Skeletal muscle satellite cell (primary cell): ENCODE data around the gene HHAT.

Experiments
- H3K27me3 ChIP-seq: 2 replicates; pipeline ENCODE4 v1.7.0; 2013; ENCODE audit warnings: low read length; ENCODE audit not compliant: control insufficient read depth, insufficient read depth
- H3K36me3 ChIP-seq: 2 replicates; pipeline ENCODE4 v1.7.0; 2013; ENCODE audit warnings: mild to moderate bottlenecking, control low read depth, low read length; ENCODE audit not compliant: insufficient read depth
- H3K4me1 ChIP-seq: 2 replicates; pipeline ENCODE4 v1.7.0; 2013; ENCODE audit warnings: low read length; ENCODE audit not compliant: control insufficient read depth, insufficient read depth
- H3K4me2 ChIP-seq: 2 replicates; pipeline ENCODE4 v1.7.0; 2013; ENCODE audit warnings: mild to moderate bottlenecking, low read length
- H3K4me3 ChIP-seq: 2 replicates; pipeline ENCODE4 v1.7.0; 2013; ENCODE audit warnings: low read length
- H3K9ac ChIP-seq: 2 replicates; pipeline ENCODE4 v1.7.0; 2013; ENCODE audit warnings: mild to moderate bottlenecking, low read depth, low read length, moderate library complexity
- H3K9me3 ChIP-seq: replicated peaks from 2 replicates; pipeline ENCODE4 v1.7.0; 2013; ENCODE audit warnings: mild to moderate bottlenecking, control low read depth, low read length

The HHAT gene

GRCh38 chr1:210685295-210685650, 356.6 kb downstream of the HHAT start:
- Histone ChIP-seq H3K4me3 (no peak overlapping the region), H3K9me3 (no peaks in the 10 kb centered on the region), H3K36me3 (no peaks in the 10 kb centered on the region), H3K27me3 (no peaks in the 10 kb centered on the region), H3K4me1 (peaks cover 7% of the 10 kb centered on the region), H3K4me2 (no peak overlapping the region), H3K9ac (no peak overlapping the region)

- H3K4me3 ChIP-seq, result no peak overlapping the region
- H3K9ac ChIP-seq, result no peak overlapping the region
- no peak overlapping the region for H3K4me2 ChIP-seq
- H3K9me3 ChIP-seq, result no peaks in the 10 kb centered on the region
- H3K36me3 ChIP-seq, result no peaks in the 10 kb centered on the region
- H3K27me3 ChIP-seq, result no peaks in the 10 kb centered on the region
- H3K4me1 ChIP-seq, result peaks cover 7% of the 10 kb centered on the region
Measured at GRCh38 chr1:210686841-210687240, 358.1 kb downstream of the HHAT start.

DNA sequence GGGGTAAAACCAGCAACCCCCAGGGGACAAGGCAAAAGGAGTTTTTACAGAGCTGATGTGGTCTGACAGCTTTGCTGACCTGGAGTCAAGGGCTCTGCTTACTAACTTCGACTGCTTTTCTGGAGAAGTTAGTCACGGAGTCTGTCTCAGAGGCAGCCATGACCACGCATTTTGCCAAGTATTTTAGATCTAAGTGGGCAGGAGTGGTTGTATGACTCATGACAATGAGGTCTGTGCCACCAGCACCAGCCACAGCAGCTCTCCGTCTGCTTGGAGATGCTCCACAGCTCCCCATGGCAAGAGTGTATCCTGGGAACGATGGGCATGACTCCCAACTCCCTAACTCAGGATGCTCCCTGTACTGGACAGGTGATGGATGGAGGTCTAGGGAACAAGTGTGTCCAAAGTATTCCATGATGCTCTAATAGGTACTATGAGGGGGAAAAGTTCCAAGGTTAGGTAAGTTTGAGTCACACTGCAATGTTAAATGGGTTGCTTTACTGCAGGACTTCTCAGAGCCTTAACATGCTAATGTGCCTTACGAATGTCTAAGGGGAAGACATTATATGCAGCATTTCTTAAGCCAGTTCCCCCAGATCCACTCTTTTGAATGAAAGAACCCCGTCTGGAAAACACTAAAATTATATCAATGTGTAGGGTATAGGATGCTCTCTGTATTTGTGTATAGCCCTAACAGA, 359.0 kb downstream of the HHAT start:
- Histone ChIP-seq H3K36me3 (no peaks in the 10 kb centered on the region), H3K9me3 (no peaks in the 10 kb centered on the region), H3K4me3 (no peak overlapping the region), H3K4me2 (no peak overlapping the region), H3K9ac (no peak overlapping the region), H3K4me1 (peaks cover 7% of the 10 kb centered on the region), H3K27me3 (no peaks in the 10 kb centered on the region)

- Histone ChIP-seq H3K27me3 (no peaks in the 10 kb centered on the region), H3K36me3 (no peaks in the 10 kb centered on the region), H3K4me3 (no peak overlapping the region)
Measured at GRCh38 chr1:210688512-210689234, 360.0 kb downstream of the HHAT start.

GRCh38 chr1:210689826-210690225, 361.1 kb downstream of the HHAT start:
- H3K9me3 ChIP-seq, result no peaks in the 10 kb centered on the region
- H3K4me2 ChIP-seq, result no peak overlapping the region
- no peak overlapping the region for H3K4me3 ChIP-seq

More at GRCh38 chr1:210688512-210689234, 360.0 kb downstream of the HHAT start:
- H3K9me3 ChIP-seq, result no peaks in the 10 kb centered on the region
- no peak overlapping the region for H3K4me2 ChIP-seq
- peaks cover 7% of the 10 kb centered on the region for H3K4me1 ChIP-seq
- H3K9ac ChIP-seq, result no peak overlapping the region

DNA sequence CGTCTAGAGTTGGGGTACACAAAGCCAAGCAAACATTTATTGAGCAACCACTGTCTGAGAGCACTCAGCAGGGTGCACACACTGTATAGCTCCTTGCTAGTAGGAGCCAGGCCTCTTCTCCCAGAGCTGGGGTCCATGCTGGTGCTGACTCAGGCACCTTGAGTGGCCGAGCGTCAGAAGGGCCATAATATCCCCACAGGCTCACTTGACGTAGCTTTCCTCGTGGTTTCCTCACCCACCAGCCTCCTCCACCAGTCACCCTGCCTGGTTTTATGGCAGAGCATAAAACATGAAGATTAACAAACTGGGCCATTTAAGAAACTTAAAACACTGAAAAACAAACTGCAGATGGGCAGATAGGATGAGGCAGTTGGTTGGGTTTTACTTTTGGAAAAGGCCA, 361.5 kb downstream of the HHAT start:
- Histone ChIP-seq H3K9me3 (no peaks in the 10 kb centered on the region), H3K4me1 (peaks cover 7% of the 10 kb centered on the region), H3K36me3 (no peaks in the 10 kb centered on the region), H3K4me2 (no peak overlapping the region), H3K9ac (no peak overlapping the region), H3K4me3 (no peak overlapping the region), H3K27me3 (no peaks in the 10 kb centered on the region)

More at GRCh38 chr1:210689826-210690225, 361.1 kb downstream of the HHAT start:
- Histone ChIP-seq H3K27me3 (no peaks in the 10 kb centered on the region), H3K4me1 (peaks cover 7% of the 10 kb centered on the region), H3K36me3 (no peaks in the 10 kb centered on the region), H3K9ac (no peak overlapping the region)

DNA sequence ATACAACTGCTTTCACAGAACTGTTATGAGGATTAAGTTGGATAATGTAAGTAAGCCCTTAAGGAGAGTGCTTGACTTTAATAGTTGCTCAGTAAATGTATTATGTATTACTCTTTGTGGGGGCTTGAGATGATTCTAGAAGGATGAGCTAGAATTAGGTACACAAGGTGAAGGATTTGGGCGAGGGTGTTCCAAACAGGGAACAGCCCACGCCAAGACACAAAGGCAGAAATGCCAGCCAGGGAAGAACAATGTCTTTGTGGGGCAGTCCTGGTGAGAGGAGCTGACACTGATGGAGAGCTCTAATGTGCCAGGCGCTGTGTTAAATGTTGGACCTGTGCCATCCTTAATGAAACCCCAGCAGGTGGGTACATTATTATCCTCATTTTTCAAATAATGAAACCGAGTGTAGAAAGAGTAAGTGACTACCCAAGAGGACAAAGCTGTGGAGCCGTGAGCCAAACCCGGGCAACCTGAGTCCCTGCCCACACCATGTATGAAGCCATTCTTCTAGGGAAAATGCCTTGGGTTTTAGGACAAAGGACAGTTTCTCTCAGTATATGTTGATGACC, 362.4 kb downstream of the HHAT start:
- H3K9me3 ChIP-seq, result no peaks in the 10 kb centered on the region
- no peak overlapping the region for H3K4me3 ChIP-seq
- peaks cover 7% of the 10 kb centered on the region for H3K4me1 ChIP-seq
- no peaks in the 10 kb centered on the region for H3K36me3 ChIP-seq
- no peak overlapping the region for H3K9ac ChIP-seq
- no peaks in the 10 kb centered on the region for H3K27me3 ChIP-seq
- H3K4me2 ChIP-seq, result no peak overlapping the region

- Histone ChIP-seq H3K4me2 (no peak overlapping the region), H3K27me3 (no peaks in the 10 kb centered on the region), H3K4me1 (no peaks in the 10 kb centered on the region), H3K9me3 (no peaks in the 10 kb centered on the region), H3K4me3 (no peak overlapping the region), H3K36me3 (no peaks in the 10 kb centered on the region), H3K9ac (no peak overlapping the region)
Measured at GRCh38 chr1:210692796-210693195, 364.1 kb downstream of the HHAT start.

GRCh38 chr1:210695026-210695425, 366.3 kb downstream of the HHAT start:
- no peaks in the 10 kb centered on the region for H3K9me3 ChIP-seq
- no peaks in the 10 kb centered on the region for H3K4me1 ChIP-seq
- no peaks in the 10 kb centered on the region for H3K36me3 ChIP-seq
- H3K4me3 ChIP-seq, result no peak overlapping the region
- H3K27me3 ChIP-seq, result no peaks in the 10 kb centered on the region
- no peak overlapping the region for H3K9ac ChIP-seq
- H3K4me2 ChIP-seq, result no peak overlapping the region

DNA sequence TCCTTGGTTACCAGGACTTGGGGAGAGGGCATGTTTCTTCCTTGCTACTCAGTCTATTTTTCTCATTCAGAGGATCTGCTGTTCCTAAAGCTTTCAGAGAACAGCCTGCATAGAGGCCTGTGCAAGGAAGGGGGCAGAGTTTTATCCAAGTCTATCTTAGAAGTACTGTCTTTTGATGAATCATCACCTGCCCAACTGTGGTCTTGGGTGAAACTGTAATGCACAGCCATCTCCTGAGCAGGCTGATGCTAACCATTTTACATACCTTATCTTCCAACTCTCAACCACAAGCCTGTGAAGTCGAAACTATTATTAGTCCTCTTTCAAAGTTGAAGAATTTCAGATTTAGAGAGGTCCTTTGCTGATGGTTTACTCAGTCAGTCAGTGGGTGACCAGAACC, 368.0 kb downstream of the HHAT start:
- H3K4me3 ChIP-seq, result no peak overlapping the region
- H3K4me1 ChIP-seq, result no peaks in the 10 kb centered on the region

GRCh38 chr1:210697185-210697584, 368.5 kb downstream of the HHAT start:
- H3K4me3 ChIP-seq, result no peak overlapping the region

More for the DNA sequence above, 368.0 kb downstream of the HHAT start:
- Histone ChIP-seq H3K9ac (no peak overlapping the region), H3K36me3 (no peaks in the 10 kb centered on the region), H3K27me3 (no peaks in the 10 kb centered on the region), H3K9me3 (no peaks in the 10 kb centered on the region), H3K4me2 (no peak overlapping the region)

More at GRCh38 chr1:210697185-210697584, 368.5 kb downstream of the HHAT start:
- H3K27me3 ChIP-seq, result no peaks in the 10 kb centered on the region
- H3K36me3 ChIP-seq, result no peaks in the 10 kb centered on the region
- no peak overlapping the region for H3K9ac ChIP-seq
- H3K9me3 ChIP-seq, result no peaks in the 10 kb centered on the region
- no peak overlapping the region for H3K4me2 ChIP-seq
- no peaks in the 10 kb centered on the region for H3K4me1 ChIP-seq
